ENCODE measurements around the gene STAG1.

GRCh38 chr3:136498919-136499447, 253.2 kb downstream of the STAG1 start:
- no peak for TF ChIP-seq CTCF (conservative IDR thresholded peaks at IDR 0.05; ENCODE audit: low read depth in 2 of 2)
- TF ChIP-seq EZH2 (IDR thresholded peaks at IDR 0.05; ENCODE audit: low read depth, unreplicated experiment) = no peak
- no peak for TF ChIP-seq JUNB (IDR thresholded peaks at IDR 0.05; ENCODE audit: unreplicated experiment)
- no peak for TF ChIP-seq REST (IDR thresholded peaks at IDR 0.05; ENCODE audit: unreplicated experiment)
- no peak for TF ChIP-seq CREB1 (CRISPR knock-in tag; IDR thresholded peaks at IDR 0.05; ENCODE audit: low read depth)
- no peak for TF ChIP-seq NANOG (IDR thresholded peaks at IDR 0.05; ENCODE audit: borderline replicate concordance)
- no peak for TF ChIP-seq POLR2AphosphoS5 (IDR thresholded peaks at IDR 0.05; ENCODE audit: low read depth)
- TF ChIP-seq ZNF114 (CRISPR knock-in tag; IDR thresholded peaks at IDR 0.05) = no peak
- no peak for TF ChIP-seq ZNF462 (CRISPR knock-in tag; IDR thresholded peaks at IDR 0.05)
